GM12874 (cell line): ENCODE data around the gene SLC30A4.

ENCODE experiments used
- TF ChIP-seq, protein P1 (sequence below): IDR thresholded peaks from 2 replicates; pipeline ENCODE4 v1.5.1; 2011; ENCODE audit warnings: low read depth, mild to moderate bottlenecking, control low read depth, low read length, moderate library complexity; ENCODE audit not compliant: insufficient read depth

SLC30A4 gene

DNA sequence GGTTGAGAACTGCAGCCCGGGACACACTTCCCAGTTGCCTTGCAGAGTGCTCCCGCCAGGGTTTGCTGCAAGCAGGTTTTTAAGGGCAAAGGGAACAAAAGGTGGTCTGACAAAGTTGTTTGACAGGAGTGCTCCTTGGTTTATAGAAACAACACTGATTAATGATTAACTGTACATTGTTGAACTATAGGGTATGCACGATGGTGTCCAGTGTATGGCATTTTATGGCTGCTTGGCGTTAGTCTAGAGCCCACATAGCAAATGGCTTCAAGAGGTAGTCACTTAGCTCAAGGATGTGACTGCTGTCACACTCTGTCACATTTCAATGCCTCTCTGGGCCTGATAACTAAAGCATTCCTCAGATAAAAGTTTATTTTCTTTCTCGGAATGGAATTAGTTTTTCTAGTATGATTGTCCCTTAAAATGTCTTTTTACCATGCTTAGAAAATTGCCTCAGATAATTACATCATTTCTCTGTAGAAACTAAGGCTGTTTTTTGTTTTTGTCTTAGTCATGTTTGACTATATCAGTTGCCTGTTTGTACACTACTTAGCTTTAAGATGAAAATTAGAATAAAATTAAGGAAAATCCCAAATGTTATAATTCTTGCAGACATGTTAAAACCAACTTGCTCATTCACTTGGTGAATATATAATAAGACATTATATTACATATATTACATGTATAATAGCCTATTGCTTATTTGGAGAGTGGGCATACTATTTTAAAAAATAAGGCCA is 82.9 kb downstream of the SLC30A4 start:
- TF ChIP-seq, protein P1, sequence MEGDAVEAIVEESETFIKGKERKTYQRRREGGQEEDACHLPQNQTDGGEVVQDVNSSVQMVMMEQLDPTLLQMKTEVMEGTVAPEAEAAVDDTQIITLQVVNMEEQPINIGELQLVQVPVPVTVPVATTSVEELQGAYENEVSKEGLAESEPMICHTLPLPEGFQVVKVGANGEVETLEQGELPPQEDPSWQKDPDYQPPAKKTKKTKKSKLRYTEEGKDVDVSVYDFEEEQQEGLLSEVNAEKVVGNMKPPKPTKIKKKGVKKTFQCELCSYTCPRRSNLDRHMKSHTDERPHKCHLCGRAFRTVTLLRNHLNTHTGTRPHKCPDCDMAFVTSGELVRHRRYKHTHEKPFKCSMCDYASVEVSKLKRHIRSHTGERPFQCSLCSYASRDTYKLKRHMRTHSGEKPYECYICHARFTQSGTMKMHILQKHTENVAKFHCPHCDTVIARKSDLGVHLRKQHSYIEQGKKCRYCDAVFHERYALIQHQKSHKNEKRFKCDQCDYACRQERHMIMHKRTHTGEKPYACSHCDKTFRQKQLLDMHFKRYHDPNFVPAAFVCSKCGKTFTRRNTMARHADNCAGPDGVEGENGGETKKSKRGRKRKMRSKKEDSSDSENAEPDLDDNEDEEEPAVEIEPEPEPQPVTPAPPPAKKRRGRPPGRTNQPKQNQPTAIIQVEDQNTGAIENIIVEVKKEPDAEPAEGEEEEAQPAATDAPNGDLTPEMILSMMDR: no peak

DNA sequence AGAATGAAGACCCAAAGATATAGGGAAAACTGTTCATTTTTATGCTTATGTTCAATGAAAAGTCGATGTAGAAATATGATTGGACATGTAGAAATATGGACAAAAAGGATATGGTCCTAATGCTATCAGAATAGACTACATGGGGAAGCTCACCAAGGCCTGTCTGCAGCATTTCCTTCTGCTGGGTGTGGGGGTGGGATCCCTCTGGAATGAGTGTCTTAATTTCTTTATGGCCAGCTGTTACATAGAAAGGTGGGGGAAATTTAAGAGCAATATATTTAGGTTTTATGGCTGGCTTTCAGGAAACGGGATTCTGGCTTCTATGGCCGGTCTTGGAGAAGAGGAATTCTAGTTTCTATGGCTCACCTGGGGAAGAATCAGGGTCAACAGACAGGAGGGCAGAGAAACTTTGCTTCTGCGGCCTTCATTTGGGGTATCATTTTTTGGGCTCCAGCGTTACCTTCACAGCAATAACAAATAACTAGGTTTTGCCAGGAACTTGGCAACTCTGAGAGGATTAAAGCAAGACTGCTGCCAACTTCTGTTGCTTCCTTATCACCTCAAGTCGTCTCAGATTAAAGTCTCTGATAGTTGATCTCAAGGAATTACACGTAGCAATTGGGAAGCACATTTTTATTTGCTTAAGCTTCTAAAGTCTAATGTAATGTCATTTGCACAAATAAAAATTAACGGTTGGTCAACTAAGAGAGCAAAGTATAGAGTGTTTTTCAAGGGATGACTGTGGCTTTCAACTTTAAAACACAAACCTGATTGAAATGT is 87.2 kb downstream of the SLC30A4 start:
- TF ChIP-seq, protein P1: no peak

DNA sequence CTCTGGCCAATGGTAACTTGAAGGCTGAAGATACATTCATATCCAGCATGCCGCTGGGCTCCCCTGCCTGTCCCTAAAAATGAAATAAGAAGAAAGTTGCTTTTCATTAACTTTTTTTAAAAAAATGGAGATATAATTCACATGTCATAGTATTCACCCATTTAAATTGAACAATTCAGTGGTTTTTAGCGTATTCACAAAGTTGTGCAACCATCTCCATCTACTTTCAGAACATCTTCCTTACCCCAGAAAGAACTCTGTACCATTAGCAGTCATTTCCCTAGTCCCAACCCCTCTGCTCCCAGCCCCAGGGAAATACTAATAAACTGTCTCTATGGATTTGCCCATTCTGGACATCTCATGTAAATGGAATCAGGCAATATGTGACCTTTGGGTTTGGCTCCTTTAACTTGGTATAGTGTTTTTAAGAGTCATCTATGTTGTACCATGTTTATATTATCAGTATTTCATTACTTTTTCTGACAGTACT is 88.4 kb downstream of the SLC30A4 start:
- TF ChIP-seq, protein P1: no peak

DNA sequence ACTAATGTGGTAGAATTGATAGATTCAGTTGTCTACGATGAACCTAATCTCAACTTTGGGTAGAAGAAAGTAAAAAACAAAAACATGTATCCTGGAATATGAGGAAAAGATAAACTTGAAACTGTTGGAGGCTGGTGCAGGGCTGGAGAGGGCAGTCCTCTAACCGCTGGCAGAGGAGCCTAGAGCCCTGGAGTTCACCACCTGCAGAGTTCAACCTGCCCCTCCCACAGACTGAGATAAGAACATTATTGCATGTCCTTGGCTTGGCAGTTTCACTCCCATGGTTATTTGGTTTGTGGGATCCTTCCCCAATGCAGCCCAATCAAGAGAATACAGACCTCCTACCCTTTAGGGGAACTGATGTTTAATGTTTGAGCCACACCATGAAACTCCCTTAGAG is 91.0 kb downstream of the SLC30A4 start:
- TF ChIP-seq, protein P1: no peak

DNA sequence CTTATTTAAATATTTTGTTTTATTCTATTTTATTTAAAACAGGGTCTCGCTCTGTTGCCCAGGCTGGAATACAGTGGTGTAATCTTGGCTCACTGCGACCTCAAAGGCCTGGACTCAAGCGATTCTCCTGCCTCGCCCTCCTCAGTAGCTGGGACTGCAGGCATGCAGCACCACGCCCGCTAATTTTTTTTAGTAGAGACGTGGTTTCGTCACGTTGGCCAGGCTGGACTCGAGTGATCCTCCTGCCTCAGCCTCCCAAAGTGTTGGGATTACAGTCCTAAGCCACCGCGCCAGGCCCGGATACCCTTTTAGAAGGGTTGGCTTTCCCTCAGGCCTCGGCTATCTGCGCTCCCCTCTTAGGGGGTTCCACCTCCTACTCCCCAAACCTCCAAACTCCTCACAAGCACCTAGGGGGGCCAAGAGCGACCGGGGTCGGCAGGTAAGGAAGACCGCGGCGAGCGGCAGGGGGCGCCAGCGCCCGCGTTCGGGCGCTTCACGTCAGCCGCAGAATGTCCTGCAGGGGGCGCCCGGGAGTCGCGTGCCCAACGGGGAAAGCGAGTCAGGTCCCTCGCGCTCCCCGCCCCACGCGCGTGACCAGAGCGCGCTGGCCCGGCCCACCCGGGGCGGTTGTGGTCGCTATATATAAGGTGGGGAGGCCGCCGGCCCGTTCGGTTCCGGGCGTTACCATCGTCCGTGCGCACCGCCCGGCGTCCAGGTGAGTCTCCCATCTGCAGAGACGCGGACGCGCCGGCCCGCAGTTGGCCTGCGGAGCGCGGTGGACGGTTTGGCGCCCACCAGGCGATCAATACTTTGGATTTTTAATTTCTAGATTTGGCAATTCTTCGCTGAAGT is 92.4 kb downstream of the SLC30A4 start:
- TF ChIP-seq, protein P1: peak; percentile 100
